Suprapubic skin (tissue), 4 donors: Measurements from ENCODE around the gene PDE4D. TPM values are rescaled to one million over a fixed set of nuclear protein-coding genes. Genes with fewer than 3 reads are reported as not detected.
A peak's percentile ranks its signal among the peaks of the same experiment; 100 is the strongest.

ENCODE experiments used
- DNase-seq, 2 donors: peaks; one replicate each; pipeline ENCODE4 v3.0.0-alpha.2; 2019; ENCODE audit warnings: low spot score in 2 of 2
- H3K27ac ChIP-seq: fragments of 200-600 bp; sonication (generic); one replicate; pipeline ENCODE4 v1.5.1; 2019
- H3K27me3 ChIP-seq: fragments of 200-600 bp; sonication (generic); one replicate; pipeline ENCODE4 v1.5.1; 2019
- H3K36me3 ChIP-seq: fragments of 200-600 bp; sonication (generic); one replicate; pipeline ENCODE4 v1.5.1; 2019
- H3K4me1 ChIP-seq: fragments of 200-600 bp; sonication (generic); one replicate; pipeline ENCODE4 v1.5.1; 2019
- H3K4me3 ChIP-seq: fragments of 200-600 bp; sonication (generic); one replicate; pipeline ENCODE4 v1.5.1; 2019; ENCODE audit warnings: mild to moderate bottlenecking
- H3K9me3 ChIP-seq: fragments of 200-600 bp; sonication (generic); one replicate; pipeline ENCODE4 v1.5.1; 2019
- CTCF ChIP-seq, 2 donors: fragments of 200-600 bp in 1 of 2; fragments of 450-650 bp in 1 of 2; sonication (generic) in 1 of 2; IDR thresholded peaks; one replicate each; pipeline ENCODE4 v1.5.1; 2016 to 2019; ENCODE audit warnings: antibody characterized with exemption in 2 of 2, mild to moderate bottlenecking in 1 of 2, moderate library complexity in 1 of 2
- EP300 ChIP-seq: sonication (generic); formaldehyde crosslinking; IDR thresholded peaks from one replicate; pipeline ENCODE4 v1.6.1; 2017; ENCODE audit warnings: antibody characterized with exemption
- POLR2A ChIP-seq, 2 donors: fragments of 450-650 bp; IDR thresholded peaks; one replicate each; pipeline ENCODE4 v1.6.1; 2017; ENCODE audit warnings: antibody characterized with exemption in 2 of 2, mild to moderate bottlenecking in 2 of 2, moderate library complexity in 2 of 2
- POLR2AphosphoS5 ChIP-seq, 3 donors: sonication (generic); formaldehyde crosslinking; IDR thresholded peaks; one replicate each; pipeline ENCODE4 v1.6.1; 2017; ENCODE audit warnings: antibody characterized with exemption in 3 of 3
- WGBS: methylation state at CpG from one replicate; pipeline ENCODE4 v1.1.5; 2018; 5-methylcytosine and 5-hydroxymethylcytosine counted together
- total RNA-seq, 4 donors: library from RNA; depleted of rRNA; stranded (reverse); fragments of >200 nt; gene quantifications; one replicate each; pipeline ENCODE4 v1.1.0, GENCODE V29; 2016

The PDE4D gene
- total RNA-seq, 4 donors from 2014 or later: 26.8 to 57.2 (median 29.9) TPM

- 6% methylated on average over 14 of the region's 14 CpGs for WGBS
- H3K36me3 ChIP-seq: no peaks in the 10 kb centered on the region
- H3K27me3 ChIP-seq: no peaks in the 10 kb centered on the region
- H3K4me3 ChIP-seq: peak overlapping the region; percentile 16
- no peak overlapping the region for H3K27ac ChIP-seq
- peaks cover 4% of the 10 kb centered on the region for H3K4me1 ChIP-seq
- TF ChIP-seq CTCF (IDR thresholded peaks at IDR 0.05) (peak; percentile 76 to 88), EP300 (no peak), POLR2A (IDR thresholded peaks at IDR 0.05) (no peak)
- H3K9me3 ChIP-seq: no peaks in the 10 kb centered on the region
- peak; percentile 76 to 88 for DNase-seq
These were observed 83.5 kb downstream of the PDE4D start for GRCh38 chr5:59810041-59810440.

GRCh38 chr5:59807806-59808205 is 85.7 kb downstream of the PDE4D start:
- 94% methylated on average over 3 of the region's 3 CpGs for WGBS
- Histone ChIP-seq H3K27ac (no peak overlapping the region), H3K4me1 (peaks cover 4% of the 10 kb centered on the region), H3K9me3 (no peaks in the 10 kb centered on the region), H3K4me3 (no peak overlapping the region), H3K27me3 (no peaks in the 10 kb centered on the region), H3K36me3 (no peaks in the 10 kb centered on the region)
- no peak for TF ChIP-seq EP300
- no peak for DNase-seq

GRCh38 chr5:59800347-59800893 is 93.1 kb downstream of the PDE4D start:
- 72% methylated on average over 1 of the region's 1 CpG for WGBS
- Histone ChIP-seq H3K4me3 (no peak overlapping the region), H3K27me3 (no peaks in the 10 kb centered on the region), H3K27ac (no peak overlapping the region), H3K9me3 (no peaks in the 10 kb centered on the region), H3K36me3 (no peaks in the 10 kb centered on the region), H3K4me1 (peaks cover 23% of the 10 kb centered on the region)
- no peak for DNase-seq
- no peak for TF ChIP-seq CTCF (IDR thresholded peaks at IDR 0.05)
- TF ChIP-seq POLR2AphosphoS5 (IDR thresholded peaks at IDR 0.05): no peak
- no peak for TF ChIP-seq EP300
- no peak for TF ChIP-seq POLR2A (IDR thresholded peaks at IDR 0.05)

- H3K27ac ChIP-seq: peak overlapping the region; percentile 64
- H3K4me3 ChIP-seq: peak overlapping the region; percentile 27
- no peaks in the 10 kb centered on the region for H3K36me3 ChIP-seq
- 13% methylated on average over 6 of the region's 6 CpGs for WGBS
- DNase-seq: no peak
- H3K4me1 ChIP-seq: peaks cover 23% of the 10 kb centered on the region
- H3K9me3 ChIP-seq: no peaks in the 10 kb centered on the region
- H3K27me3 ChIP-seq: no peaks in the 10 kb centered on the region
- TF ChIP-seq EP300: no peak
- no peak for TF ChIP-seq POLR2A (IDR thresholded peaks at IDR 0.05)
- no peak for TF ChIP-seq POLR2AphosphoS5 (IDR thresholded peaks at IDR 0.05)
- TF ChIP-seq CTCF (IDR thresholded peaks at IDR 0.05): peak; percentile 52 to 69
These were observed 93.7 kb downstream of the PDE4D start for GRCh38 chr5:59799668-59800346.

- H3K36me3 ChIP-seq: no peaks in the 10 kb centered on the region
- peak overlapping the region; percentile 64 for H3K27ac ChIP-seq
- no peak for DNase-seq
- WGBS: 18% methylated on average over 5 of the region's 5 CpGs
- no peak for TF ChIP-seq EP300
- TF ChIP-seq POLR2AphosphoS5 (IDR thresholded peaks at IDR 0.05): no peak
- TF ChIP-seq POLR2A (IDR thresholded peaks at IDR 0.05): no peak
- no peak for TF ChIP-seq CTCF (IDR thresholded peaks at IDR 0.05)
- H3K4me1 ChIP-seq: peaks cover 23% of the 10 kb centered on the region
- H3K27me3 ChIP-seq: no peaks in the 10 kb centered on the region
- H3K4me3 ChIP-seq: peak overlapping the region; percentile 27
- H3K9me3 ChIP-seq: no peaks in the 10 kb centered on the region
These were observed 94.5 kb downstream of the PDE4D start for GRCh38 chr5:59798862-59799667.
